GM13976 (cell line): ENCODE data around the gene LRAT.
A peak's percentile ranks its signal among the peaks of the same experiment; 100 is the strongest.

Source experiments
- DNase-seq: peaks from one replicate; pipeline ENCODE4 v3.0.0; 2012; ENCODE audit warnings: low spot score
- in situ Hi-C: fragments of 300-500 bp; cut with MboI; formaldehyde crosslinking; loops from one replicate; pipeline ENCODE4 v1.12.0; 2022; ENCODE audit warnings: low sequenced_read_pairs, mixed read lengths, inconsistent platforms; ENCODE audit not compliant: unreplicated experiment
- TF ChIP-seq, protein P1 (sequence below): IDR thresholded peaks from 2 replicates; pipeline ENCODE4 v1.5.1; 2012; ENCODE audit warnings: borderline replicate concordance, mild to moderate bottlenecking; ENCODE audit not compliant: insufficient read depth; ENCODE audit errors: extremely low read depth, missing control alignments, control extremely low read depth

Gene LRAT

GRCh38 chr4:154736770-154737169 is 7.0 kb upstream of the LRAT start:
- DNase-seq: no peak
- in situ Hi-C loops: no loop called here
- TF ChIP-seq, protein P1, sequence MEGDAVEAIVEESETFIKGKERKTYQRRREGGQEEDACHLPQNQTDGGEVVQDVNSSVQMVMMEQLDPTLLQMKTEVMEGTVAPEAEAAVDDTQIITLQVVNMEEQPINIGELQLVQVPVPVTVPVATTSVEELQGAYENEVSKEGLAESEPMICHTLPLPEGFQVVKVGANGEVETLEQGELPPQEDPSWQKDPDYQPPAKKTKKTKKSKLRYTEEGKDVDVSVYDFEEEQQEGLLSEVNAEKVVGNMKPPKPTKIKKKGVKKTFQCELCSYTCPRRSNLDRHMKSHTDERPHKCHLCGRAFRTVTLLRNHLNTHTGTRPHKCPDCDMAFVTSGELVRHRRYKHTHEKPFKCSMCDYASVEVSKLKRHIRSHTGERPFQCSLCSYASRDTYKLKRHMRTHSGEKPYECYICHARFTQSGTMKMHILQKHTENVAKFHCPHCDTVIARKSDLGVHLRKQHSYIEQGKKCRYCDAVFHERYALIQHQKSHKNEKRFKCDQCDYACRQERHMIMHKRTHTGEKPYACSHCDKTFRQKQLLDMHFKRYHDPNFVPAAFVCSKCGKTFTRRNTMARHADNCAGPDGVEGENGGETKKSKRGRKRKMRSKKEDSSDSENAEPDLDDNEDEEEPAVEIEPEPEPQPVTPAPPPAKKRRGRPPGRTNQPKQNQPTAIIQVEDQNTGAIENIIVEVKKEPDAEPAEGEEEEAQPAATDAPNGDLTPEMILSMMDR: no peak

DNA sequence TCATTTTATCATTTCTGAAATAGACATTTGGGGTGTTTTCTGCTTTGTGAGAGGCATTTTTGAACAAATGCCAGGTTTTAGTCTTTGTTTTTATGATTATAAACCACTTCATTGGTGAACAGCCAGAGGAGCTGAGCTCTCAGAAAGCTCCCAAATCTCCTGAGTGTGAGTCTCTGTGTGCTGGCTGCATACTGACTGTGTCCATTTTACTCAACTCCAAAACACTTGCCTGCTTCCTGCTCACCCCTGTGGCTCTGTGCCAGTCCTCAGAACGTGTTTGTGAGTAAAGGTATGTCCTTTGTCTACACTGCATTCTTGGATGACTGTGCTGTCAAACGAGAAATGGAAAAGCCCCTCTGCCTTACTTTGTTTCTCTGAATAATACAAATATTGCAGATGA is 5.4 kb upstream of the LRAT start:
- no peak for DNase-seq
- in situ Hi-C loops: no loop called here
- TF ChIP-seq, protein P1: no peak

- in situ Hi-C loops: no loop called here
- TF ChIP-seq, protein P1: no peak
- DNase-seq: no peak
Observed at GRCh38 chr4:154739111-154739510, 4.7 kb upstream of the LRAT start.

- DNase-seq: no peak
- TF ChIP-seq, protein P1: no peak
- in situ Hi-C loops: no loop called here
Observed at GRCh38 chr4:154740462-154740861, 3.3 kb upstream of the LRAT start.

- TF ChIP-seq, protein P1: no peak
- no peak for DNase-seq
- in situ Hi-C loops: no loop called here
Observed at GRCh38 chr4:154741131-154741665, 2.6 kb upstream of the LRAT start.

- peak; percentile 21 for DNase-seq
- in situ Hi-C loops: no loop called here
- TF ChIP-seq, protein P1: no peak
Observed at GRCh38 chr4:154741922-154742850, 1.6 kb upstream of the LRAT start.
